Measurements from ENCODE around the gene TRAPPC10. TPM values are rescaled to one million over a fixed set of nuclear protein-coding genes. Genes with fewer than 3 reads are reported as not detected.

TRAPPC10 gene
- total and polyA plus RNA-seq, 4 donors, result 7.7 to 43.5 (median 29.7) TPM

DNA sequence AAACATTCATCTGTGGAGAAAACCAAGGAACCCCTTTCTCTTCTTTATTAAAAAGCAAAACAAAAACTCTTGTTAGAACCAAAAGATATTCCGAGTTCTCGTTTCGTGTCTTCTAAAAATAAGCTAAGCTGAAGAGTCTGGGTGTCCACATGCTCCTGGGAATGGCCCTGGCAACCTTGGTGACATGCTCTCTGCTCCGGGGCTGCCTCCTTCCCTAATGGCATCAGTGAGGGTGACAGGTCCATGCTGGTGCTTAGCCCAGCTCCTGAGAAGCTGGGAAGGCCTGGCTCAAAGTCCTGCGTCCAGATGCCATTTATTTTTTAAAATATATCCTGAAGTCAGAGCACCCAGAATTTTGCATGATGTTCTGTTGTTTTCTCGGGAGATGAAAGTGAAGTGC, 24.6 kb upstream of the TRAPPC10 start:
- Histone ChIP-seq H3K27me3 (ENCODE audit: control insufficient read depth in 3 of 3, insufficient read depth in 3 of 3, low read length in 2 of 3) (peaks cover 0 to 6% (median 0%) of the 10 kb centered on the region in 3 donors), H3K36me3 (ENCODE audit: control insufficient read depth in 4 of 4, insufficient read depth in 4 of 4, low read length in 4 of 4) (peaks cover 0 to 13% (median 5%) of the 10 kb centered on the region in 4 donors), H3K4me3 (no peak overlapping the region), H3K9me3 (ENCODE audit: control insufficient read depth in 4 of 4, insufficient read depth in 3 of 4, low read length in 3 of 4) (no peaks in the 10 kb centered on the region), H3K27ac (ENCODE audit: low read depth in 1 of 2, low read length in 1 of 2) (no peak overlapping the region), H3K4me1 (ENCODE audit: control insufficient read depth in 5 of 5, insufficient read depth in 5 of 5, low read length in 5 of 5) (peaks cover 0 to 10% (median 7%) of the 10 kb centered on the region in 5 donors), H3K9ac (ENCODE audit: insufficient read depth in 1 of 2, low read length in 2 of 2) (no peak overlapping the region)
- ATAC-seq (ENCODE audit: insufficient read depth, low FRiP score), result no peak
- no peak for TF ChIP-seq CTCF (IDR thresholded peaks at IDR 0.05; ENCODE audit: control extremely low read depth, extremely low read depth)
- 73 to 83% methylated on average over 6 of the region's 6 CpGs for WGBS, 2 donors
- DNase-seq, result no peak

- no peak overlapping the region for H3K4me3 ChIP-seq
- H3K36me3 ChIP-seq (ENCODE audit: control insufficient read depth in 4 of 4, insufficient read depth in 4 of 4, low read length in 4 of 4), result peaks cover 0 to 8% (median under 1%) of the 10 kb centered on the region in 4 donors
- ATAC-seq (ENCODE audit: insufficient read depth, low FRiP score), result no peak
- DNase-seq, result no peak
- WGBS, 2 donors, result 80 to 85% methylated on average over 9 of the region's 9 CpGs
- H3K27me3 ChIP-seq (ENCODE audit: control insufficient read depth in 3 of 3, insufficient read depth in 3 of 3, low read length in 2 of 3), result peaks cover 0 to 6% (median 0%) of the 10 kb centered on the region in 3 donors
- H3K9me3 ChIP-seq (ENCODE audit: control insufficient read depth in 4 of 4, insufficient read depth in 3 of 4, low read length in 3 of 4), result no peaks in the 10 kb centered on the region
- H3K4me1 ChIP-seq (ENCODE audit: control insufficient read depth in 5 of 5, insufficient read depth in 5 of 5, low read length in 5 of 5), result peaks cover 0 to 10% (median 7%) of the 10 kb centered on the region in 5 donors
- no peak overlapping the region for H3K9ac ChIP-seq (ENCODE audit: insufficient read depth in 1 of 2, low read length in 2 of 2)
- no peak overlapping the region for H3K27ac ChIP-seq (ENCODE audit: low read depth in 1 of 2, low read length in 1 of 2)
- TF ChIP-seq CTCF (IDR thresholded peaks at IDR 0.05; ENCODE audit: control extremely low read depth, extremely low read depth), result no peak
These were observed 24.1 kb upstream of the TRAPPC10 start for GRCh38 chr21:43988016-43988415.

- Histone ChIP-seq H3K4me1 (ENCODE audit: control insufficient read depth in 5 of 5, insufficient read depth in 5 of 5, low read length in 5 of 5) (peaks cover 0 to 10% (median 7%) of the 10 kb centered on the region in 5 donors), H3K9ac (ENCODE audit: insufficient read depth in 1 of 2, low read length in 2 of 2) (no peak overlapping the region), H3K36me3 (ENCODE audit: control insufficient read depth in 4 of 4, insufficient read depth in 4 of 4, low read length in 4 of 4) (peaks cover 0 to 3% (median 0%) of the 10 kb centered on the region in 4 donors), H3K27ac (ENCODE audit: low read depth in 1 of 2, low read length in 1 of 2) (no peak overlapping the region), H3K9me3 (ENCODE audit: control insufficient read depth in 4 of 4, insufficient read depth in 3 of 4, low read length in 3 of 4) (no peaks in the 10 kb centered on the region), H3K27me3 (ENCODE audit: control insufficient read depth in 3 of 3, insufficient read depth in 3 of 3, low read length in 2 of 3) (peaks cover 0 to 6% (median 0%) of the 10 kb centered on the region in 3 donors), H3K4me3 (no peak overlapping the region)
- ATAC-seq (ENCODE audit: insufficient read depth, low FRiP score), result no peak
- no peak for DNase-seq
- TF ChIP-seq CTCF (IDR thresholded peaks at IDR 0.05; ENCODE audit: control extremely low read depth, extremely low read depth), result no peak
- 80 to 81% methylated on average over 23 of the region's 23 CpGs for WGBS, 2 donors
These were observed 23.4 kb upstream of the TRAPPC10 start for GRCh38 chr21:43988506-43989230.
